KOPT-K1 (cell line): ENCODE measurements around the gene MORN5.

Experiments used
- H3K27ac ChIP-seq: fragments of 200-600 bp; sonication (generic); 2 replicates; pipeline ENCODE4 v1.5.1; 2016; ENCODE audit warnings: antibody characterized with exemption, mild to moderate bottlenecking, low read depth, low read length; ENCODE audit not compliant: poor library complexity, severe bottlenecking
- H3K36me3 ChIP-seq: fragments of 200-600 bp; sonication (generic); 2 replicates; pipeline ENCODE4 v1.5.1; 2017; ENCODE audit warnings: antibody characterized with exemption, mild to moderate bottlenecking, low read length, moderate library complexity; ENCODE audit not compliant: insufficient read depth
- H3K9me3 ChIP-seq: fragments of 200-600 bp; sonication (generic); 2 replicates; pipeline ENCODE4 v1.5.1; 2017; ENCODE audit warnings: antibody characterized with exemption, low read length, mild to moderate bottlenecking; ENCODE audit not compliant: insufficient read depth, poor library complexity, severe bottlenecking

Gene MORN5

DNA sequence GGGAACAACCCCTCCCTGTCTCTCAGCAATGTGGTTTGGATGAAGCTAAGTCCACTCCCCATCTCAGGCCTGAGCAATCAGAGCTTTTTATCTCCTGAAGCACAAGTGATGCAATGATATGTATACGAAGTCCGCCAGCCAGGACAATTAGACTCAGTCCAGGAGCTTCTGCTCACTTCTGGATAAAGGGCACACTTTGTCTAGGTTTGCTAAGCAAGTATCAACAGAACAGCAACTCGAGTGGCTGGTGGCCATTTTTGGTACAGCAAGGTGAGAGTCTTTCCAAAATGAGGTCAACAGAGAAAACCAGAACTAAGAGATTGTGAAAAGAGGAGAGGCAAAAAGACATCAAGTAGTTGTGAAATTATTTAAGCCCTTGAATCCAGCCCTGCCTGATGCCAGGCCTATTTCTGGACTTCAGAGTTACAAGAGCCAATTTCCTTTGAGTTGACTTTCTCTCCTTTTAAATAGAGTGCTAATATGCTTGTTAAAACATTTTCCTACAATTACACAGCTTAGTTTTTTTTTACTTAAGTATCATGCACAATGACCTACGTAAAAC lies 8.4 kb upstream of the MORN5 start:
- no peak overlapping the region for H3K27ac ChIP-seq
- no peaks in the 10 kb centered on the region for H3K9me3 ChIP-seq
- peaks cover 40% of the 10 kb centered on the region for H3K36me3 ChIP-seq

DNA sequence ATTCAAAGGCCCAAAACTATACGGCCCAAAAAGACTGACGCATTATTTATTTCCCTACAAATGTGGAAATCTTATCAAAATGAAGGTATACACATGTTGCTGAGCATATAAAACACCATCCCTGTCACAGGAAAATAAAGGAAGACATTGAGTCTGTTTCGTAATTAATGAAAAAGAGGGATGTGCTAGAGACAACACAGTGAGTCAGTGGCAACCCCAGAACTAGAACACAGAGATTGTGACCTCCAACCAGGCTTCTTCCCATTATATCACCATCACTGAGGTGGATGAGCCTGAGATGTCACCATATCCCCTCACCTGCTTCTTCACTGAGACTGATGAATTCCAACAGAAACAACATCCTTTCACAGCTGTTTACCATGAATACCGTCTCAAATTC lies 3.9 kb upstream of the MORN5 start:
- Histone ChIP-seq H3K36me3 (peaks cover 9% of the 10 kb centered on the region; the same call in 1 of the 2 replicates), H3K9me3 (no peaks in the 10 kb centered on the region), H3K27ac (no peak overlapping the region)

DNA sequence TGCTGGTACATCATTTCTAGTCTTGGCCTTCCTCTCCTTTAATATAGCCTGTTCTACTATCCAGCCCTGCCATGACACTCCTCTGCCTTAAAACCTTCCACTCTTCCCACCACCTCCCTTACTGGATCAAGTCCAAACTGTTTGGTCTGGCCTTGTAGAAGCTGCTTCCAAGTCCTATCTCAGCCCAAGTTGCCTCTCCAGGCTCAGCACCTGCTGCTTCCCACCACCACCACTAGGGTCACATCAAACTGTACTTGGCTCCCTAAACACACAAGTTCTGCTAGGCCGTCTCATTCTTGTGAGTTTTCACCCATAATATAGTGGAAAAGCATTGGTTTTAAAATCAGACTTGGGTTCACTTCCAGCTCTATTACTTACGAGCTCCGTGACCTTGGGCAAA lies 1.5 kb upstream of the MORN5 start:
- Histone ChIP-seq H3K9me3 (peaks cover 9% of the 10 kb centered on the region), H3K27ac (no peak overlapping the region), H3K36me3 (no peaks in the 10 kb centered on the region)

DNA sequence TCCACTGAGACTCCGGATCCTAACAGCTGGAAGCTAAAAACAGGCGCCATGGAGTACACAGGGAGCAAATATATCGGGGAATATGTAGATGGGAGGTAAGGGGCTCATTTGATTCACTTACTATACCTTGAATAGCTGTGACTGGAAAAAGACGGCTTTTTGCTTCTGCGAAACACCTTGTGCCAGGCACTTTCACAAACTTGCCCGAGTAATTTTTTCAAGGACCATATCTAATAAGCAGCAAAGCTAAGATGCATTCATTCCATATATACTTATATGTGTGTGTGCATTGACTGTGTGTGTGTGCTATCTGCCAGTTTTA lies 178 bp downstream of the MORN5 start:
- Histone ChIP-seq H3K9me3 (peaks cover 9% of the 10 kb centered on the region), H3K36me3 (no peaks in the 10 kb centered on the region), H3K27ac (peak overlapping the region; percentile 72)

DNA sequence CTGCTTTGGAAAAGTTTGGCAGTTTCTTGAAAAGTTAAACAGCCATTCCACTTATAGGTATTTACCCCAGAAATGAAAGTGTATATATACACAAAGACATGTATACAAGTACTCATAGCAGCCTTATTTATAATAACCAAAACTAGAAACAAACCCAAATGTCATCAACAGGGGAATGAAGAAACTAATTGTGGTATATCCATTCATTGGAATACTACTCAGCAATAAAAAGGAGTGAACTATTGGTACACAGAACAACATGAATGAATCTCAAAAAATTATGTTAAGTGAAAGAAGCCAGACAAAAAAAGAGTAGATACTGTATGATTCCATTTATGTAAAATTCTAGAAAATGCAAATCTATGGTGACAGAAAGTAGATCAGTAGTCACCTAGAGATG lies 2.7 kb downstream of the MORN5 start:
- Histone ChIP-seq H3K36me3 (no peaks in the 10 kb centered on the region), H3K27ac (no peak overlapping the region)

DNA sequence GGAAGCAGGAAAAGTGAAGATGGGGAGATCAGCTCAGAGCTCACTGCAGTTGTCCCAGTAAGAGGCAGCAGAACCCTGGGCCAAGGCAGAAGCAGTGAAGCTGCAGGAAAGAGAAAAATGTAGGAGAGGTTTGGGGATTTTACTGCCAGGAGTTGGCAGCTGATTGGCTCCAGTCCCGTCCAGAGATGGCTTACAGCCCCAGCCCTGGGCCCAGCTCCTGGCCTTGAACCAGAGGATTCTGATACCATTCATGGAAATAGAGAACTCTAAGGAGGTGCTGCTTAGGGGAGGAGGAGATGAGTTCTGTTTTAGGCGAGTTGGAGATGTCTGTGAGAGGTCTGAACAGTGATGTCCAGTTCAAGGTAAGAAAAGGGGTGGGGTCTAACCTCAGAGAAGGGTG lies 4.6 kb downstream of the MORN5 start:
- H3K27ac ChIP-seq = no peak overlapping the region
- peaks cover 9% of the 10 kb centered on the region for H3K9me3 ChIP-seq
- H3K36me3 ChIP-seq = no peaks in the 10 kb centered on the region

More for the DNA sequence above, 2.7 kb downstream of the MORN5 start:
- peaks cover 9% of the 10 kb centered on the region for H3K9me3 ChIP-seq

DNA sequence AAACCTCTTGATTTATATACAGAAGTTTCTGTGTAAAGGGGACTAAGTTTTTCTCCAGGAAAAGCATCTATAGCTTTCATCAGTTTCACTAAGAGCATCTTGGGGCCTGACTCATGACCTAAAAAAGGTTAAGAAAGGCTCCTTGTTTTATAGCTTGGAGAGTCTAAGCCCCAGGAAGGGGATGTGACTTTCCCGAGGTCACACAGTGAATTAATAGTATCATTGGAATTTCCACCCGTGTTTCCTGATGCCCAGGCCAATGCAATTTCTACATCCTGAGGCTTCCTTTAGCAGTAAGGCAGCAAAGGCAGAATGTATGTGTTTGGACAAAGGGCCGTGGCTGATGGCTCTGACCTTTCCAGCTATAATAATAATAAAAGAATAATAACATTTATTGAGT lies 8.6 kb downstream of the MORN5 start:
- Histone ChIP-seq H3K27ac (no peak overlapping the region), H3K36me3 (no peaks in the 10 kb centered on the region), H3K9me3 (no peaks in the 10 kb centered on the region)

DNA sequence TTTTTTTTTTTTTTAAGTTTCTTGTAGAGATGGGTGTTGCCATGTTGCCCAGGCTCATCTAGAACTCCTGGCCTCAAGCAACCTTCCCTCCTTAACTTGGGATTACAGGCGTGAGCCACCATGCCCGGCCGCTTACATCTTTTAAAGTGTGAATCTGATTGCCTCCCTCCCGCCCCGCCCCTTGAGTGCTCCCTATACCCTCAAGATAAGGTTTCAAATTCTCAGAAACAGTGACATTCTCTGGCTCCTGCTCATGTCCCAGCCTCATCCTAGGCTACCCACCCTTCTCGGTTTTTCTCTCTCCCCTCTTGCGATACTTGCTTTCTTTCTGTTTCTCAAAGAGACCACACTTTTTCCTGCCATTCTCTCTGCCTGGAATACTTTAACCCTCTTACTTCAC lies 12.4 kb downstream of the MORN5 start:
- no peak overlapping the region for H3K27ac ChIP-seq
- no peaks in the 10 kb centered on the region for H3K9me3 ChIP-seq
- H3K36me3 ChIP-seq = no peaks in the 10 kb centered on the region

DNA sequence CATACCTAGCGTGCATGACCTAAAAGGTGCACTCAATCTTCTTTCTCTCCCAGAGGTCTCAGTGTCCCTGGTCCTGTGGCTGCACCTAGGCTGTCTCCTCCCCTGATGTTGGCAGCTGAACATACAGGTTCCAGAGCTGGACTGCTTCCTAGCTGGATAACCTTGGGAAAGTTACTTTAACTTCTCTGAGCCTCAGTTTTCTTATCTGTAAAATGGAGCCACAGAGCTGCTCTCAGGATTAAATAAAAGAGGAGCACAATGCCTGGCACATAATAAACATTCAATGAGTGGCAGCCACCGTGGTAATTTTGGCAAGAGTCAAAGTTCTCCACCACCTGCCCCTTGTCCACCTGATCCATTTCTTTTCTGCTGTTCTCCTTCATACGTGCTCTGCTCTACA lies 14.0 kb downstream of the MORN5 start:
- H3K36me3 ChIP-seq = no peaks in the 10 kb centered on the region
- no peaks in the 10 kb centered on the region for H3K9me3 ChIP-seq
- no peak overlapping the region for H3K27ac ChIP-seq

DNA sequence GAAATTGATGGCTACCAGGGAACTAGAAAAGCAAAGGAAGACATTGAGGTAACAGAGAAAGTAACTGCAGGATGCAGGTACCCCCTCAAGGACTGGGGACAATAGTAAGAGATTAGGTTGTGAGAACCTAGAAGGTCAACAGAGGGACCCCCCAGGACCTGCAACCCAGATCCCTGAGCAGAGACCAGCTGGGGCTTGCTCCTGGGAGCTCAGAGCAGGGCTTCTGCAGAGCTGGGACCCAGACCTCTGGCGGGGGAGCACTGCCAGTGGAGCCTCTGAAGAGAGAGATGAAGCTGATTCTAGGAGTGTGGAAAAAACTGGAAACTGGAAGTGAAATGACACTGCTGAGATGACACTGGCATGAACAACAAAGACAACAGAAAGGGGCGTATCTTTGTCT lies 17.2 kb downstream of the MORN5 start:
- Histone ChIP-seq H3K9me3 (no peaks in the 10 kb centered on the region), H3K27ac (no peak overlapping the region), H3K36me3 (no peaks in the 10 kb centered on the region)

DNA sequence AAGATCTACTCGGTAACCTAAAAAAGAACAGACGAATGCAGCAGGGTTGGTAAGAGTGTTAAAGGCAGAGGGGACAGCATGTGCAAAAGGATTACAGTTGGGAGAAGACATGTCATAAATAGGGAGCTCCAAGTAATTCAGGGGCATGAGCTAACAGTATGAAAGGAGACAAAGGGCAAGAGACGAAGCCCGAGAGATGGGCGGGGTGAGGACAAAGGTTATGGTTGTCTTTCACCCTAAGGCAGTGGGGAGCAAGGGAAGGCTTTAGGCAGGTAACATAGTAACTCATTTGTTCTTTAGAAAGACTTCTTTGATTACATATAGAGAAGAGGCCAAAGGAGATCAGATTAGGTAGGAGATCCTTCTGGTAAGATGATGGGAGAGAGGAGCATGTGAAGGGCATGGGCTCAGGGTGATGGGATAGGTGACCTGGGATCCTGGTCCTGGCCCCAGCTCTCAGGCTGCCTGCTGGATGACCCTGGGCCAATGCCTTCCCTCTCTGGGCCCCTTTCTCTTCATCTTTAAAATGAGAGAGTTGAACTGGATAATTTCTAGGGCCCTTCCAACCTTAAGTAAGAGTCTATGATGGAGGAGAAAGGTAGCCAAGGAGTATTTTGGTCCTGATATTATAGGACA lies 19.5 kb downstream of the MORN5 start:
- Histone ChIP-seq H3K36me3 (no peaks in the 10 kb centered on the region), H3K9me3 (no peaks in the 10 kb centered on the region), H3K27ac (no peak overlapping the region)

DNA sequence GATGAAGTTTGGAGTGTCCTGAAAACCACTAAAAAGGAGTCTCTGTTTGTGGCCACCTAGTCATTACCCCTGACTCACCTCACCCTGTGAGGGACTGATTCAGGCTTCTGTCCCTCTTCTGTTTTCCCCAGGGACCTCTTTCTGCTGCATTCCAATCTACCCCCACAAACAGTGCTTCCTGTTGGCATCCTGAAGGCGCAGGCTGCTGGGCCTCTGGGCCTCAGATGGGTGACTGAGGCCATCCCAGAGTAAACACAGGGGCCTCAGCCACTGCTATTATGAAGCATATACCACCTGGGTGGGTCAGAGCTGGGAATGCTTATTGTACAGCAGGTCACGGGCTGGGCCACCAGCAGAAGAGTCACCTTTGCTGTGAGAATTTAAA lies 20.0 kb downstream of the MORN5 start:
- Histone ChIP-seq H3K36me3 (no peaks in the 10 kb centered on the region), H3K27ac (no peak overlapping the region), H3K9me3 (no peaks in the 10 kb centered on the region)

DNA sequence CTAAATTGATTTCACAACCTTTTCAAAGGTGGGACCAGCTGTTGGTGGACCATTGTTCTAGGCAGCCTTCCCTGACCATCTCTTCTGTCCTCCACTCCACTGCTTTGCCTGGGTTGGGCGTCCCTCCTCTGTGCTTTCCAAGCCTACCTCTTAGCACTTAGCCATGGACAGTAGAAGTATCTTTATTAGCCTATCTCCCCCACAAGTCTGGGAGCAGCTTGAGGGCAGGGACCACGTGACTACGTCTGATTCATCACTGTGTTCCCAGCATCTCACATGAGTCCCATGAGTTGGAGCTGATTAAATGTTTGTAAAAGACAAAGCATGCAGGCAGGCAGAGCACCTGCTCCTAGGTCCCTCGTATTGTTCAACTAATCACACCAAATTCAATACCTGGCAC lies 20.9 kb downstream of the MORN5 start:
- Histone ChIP-seq H3K9me3 (no peaks in the 10 kb centered on the region), H3K36me3 (no peaks in the 10 kb centered on the region), H3K27ac (no peak overlapping the region)

DNA sequence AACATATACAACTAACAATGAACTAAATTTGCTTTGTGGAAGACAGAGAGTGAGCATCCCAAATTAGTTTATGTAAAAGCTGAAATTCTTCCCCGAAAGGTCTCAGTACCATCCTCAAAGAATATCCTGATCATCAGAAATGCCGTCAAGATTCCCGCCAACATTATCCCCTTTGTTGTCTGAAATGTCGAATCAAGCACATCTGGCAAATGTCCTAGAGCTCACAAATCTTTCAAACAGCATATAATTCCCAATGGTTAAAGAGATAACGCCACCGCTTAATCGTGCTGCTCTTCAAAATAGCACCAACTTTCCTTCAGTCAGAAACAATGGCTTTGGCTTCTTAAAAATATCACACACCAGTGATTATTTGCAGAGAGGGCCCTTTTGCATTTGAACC lies 23.8 kb downstream of the MORN5 start:
- no peaks in the 10 kb centered on the region for H3K9me3 ChIP-seq
- no peaks in the 10 kb centered on the region for H3K36me3 ChIP-seq
- H3K27ac ChIP-seq = no peak overlapping the region

DNA sequence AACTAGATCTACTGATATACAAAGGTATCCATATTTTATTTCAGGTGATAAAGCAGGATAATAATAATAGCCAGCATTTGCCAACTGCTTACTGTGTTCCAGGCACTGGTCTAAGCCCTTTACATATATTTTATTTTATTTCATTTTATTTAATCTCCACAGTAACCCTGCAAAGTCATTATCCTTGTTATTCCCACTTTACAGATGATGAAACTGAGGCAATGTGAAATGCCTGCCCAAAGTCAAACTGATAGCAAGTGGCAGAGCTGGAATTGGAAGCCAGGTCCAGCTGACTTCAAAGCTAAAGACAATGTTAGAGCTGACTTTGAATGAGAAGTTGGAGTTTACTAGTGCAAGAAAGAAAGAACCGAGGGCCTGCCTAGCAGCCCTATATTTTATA lies 24.8 kb downstream of the MORN5 start:
- no peaks in the 10 kb centered on the region for H3K9me3 ChIP-seq
- no peak overlapping the region for H3K27ac ChIP-seq
- H3K36me3 ChIP-seq = no peaks in the 10 kb centered on the region

DNA sequence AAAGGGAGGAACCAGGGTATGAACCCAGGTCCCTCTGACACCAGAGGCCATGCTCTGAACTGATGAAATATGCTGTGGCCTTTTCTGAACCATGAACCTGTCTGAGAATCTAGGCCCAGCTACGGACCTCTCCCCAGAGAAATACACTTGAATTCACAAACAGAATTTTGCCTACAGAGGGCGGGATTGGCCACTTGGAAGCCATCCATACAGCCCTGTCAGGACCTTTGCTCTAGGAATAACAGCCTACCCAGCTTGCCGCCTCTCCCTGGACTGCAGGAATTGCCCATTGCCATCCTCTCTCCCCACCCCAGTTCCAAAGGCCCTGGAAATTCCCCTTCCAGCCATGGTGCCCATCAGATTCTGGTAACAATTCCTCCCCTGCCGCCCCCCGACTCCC lies 26.6 kb downstream of the MORN5 start:
- Histone ChIP-seq H3K9me3 (no peaks in the 10 kb centered on the region), H3K27ac (no peak overlapping the region), H3K36me3 (no peaks in the 10 kb centered on the region)
